GM13977 (cell line): ENCODE data around the gene INTS1.

Source experiments
- DNase-seq: peaks from one replicate; pipeline ENCODE4 v3.0.0; 2012; ENCODE audit warnings: low spot score
- in situ Hi-C: fragments of 300-500 bp; cut with MboI; formaldehyde crosslinking; loops from one replicate; pipeline ENCODE4 v1.12.0; 2022; ENCODE audit warnings: low sequenced_read_pairs, low pct_unique_long_range_greater_than_20kb, mixed read lengths, inconsistent platforms; ENCODE audit not compliant: unreplicated experiment
- TF ChIP-seq, protein P1 (sequence below): IDR thresholded peaks from 2 replicates; pipeline ENCODE4 v1.5.1; 2012; ENCODE audit warnings: mild to moderate bottlenecking, control low read depth; ENCODE audit not compliant: insufficient read depth; ENCODE audit errors: extremely low read depth, missing control alignments

INTS1 gene

GRCh38 chr7:1422512-1423263 lies 81.5 kb downstream of the INTS1 start:
- TF ChIP-seq, protein P1, sequence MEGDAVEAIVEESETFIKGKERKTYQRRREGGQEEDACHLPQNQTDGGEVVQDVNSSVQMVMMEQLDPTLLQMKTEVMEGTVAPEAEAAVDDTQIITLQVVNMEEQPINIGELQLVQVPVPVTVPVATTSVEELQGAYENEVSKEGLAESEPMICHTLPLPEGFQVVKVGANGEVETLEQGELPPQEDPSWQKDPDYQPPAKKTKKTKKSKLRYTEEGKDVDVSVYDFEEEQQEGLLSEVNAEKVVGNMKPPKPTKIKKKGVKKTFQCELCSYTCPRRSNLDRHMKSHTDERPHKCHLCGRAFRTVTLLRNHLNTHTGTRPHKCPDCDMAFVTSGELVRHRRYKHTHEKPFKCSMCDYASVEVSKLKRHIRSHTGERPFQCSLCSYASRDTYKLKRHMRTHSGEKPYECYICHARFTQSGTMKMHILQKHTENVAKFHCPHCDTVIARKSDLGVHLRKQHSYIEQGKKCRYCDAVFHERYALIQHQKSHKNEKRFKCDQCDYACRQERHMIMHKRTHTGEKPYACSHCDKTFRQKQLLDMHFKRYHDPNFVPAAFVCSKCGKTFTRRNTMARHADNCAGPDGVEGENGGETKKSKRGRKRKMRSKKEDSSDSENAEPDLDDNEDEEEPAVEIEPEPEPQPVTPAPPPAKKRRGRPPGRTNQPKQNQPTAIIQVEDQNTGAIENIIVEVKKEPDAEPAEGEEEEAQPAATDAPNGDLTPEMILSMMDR, result no peak
- no peak for DNase-seq
- in situ Hi-C loops, result loop anchor here (25.0 kb wide), 1 partner anchor 185 kb away; the partner anchor contains the start of gene UNCX

- in situ Hi-C loops, result loop anchor here (25.0 kb wide), 1 partner anchor 185 kb away; the partner anchor contains the start of gene UNCX
- DNase-seq, result no peak
- TF ChIP-seq, protein P1, result no peak
Observed at GRCh38 chr7:1421946-1422345, 82.2 kb downstream of the INTS1 start.

GRCh38 chr7:1421020-1421790 lies 83.0 kb downstream of the INTS1 start:
- in situ Hi-C loops, result loop anchor here (25.0 kb wide), 1 partner anchor 184 kb away; the partner anchor contains the start of gene UNCX
- no peak for DNase-seq
- TF ChIP-seq, protein P1, result no peak
